Heart left ventricle (tissue), 16 donors: ENCODE results near the gene PGAP3. TPM values are rescaled to one million over a fixed set of nuclear protein-coding genes. Genes with fewer than 3 reads are reported as not detected.

Experiments used
- ATAC-seq, 4 donors: fragments of 200-7000 bp; cut with Tn5 transposase; one replicate each; pipeline ENCODE4 v1.9.1; 2020 to 2022; ENCODE audit warnings: moderate library complexity in 4 of 4, mild to moderate bottlenecking in 3 of 4, moderate number of reproducible peaks in 1 of 4
- DNase-seq, 5 donors: peaks; one replicate each; pipeline ENCODE4 v3.0.0-alpha.2; 2020
- H3K27ac ChIP-seq, 12 donors: fragments of 200-600 bp; sonication (generic) in 4 of 12; one replicate each; pipeline versions ENCODE4 v1.5.0 to v1.8.0; 2016 to 2022; ENCODE audit warnings: mild to moderate bottlenecking in 2 of 12
- H3K27me3 ChIP-seq, 9 donors: fragments of 200-600 bp; sonication (generic) in 2 of 9; one replicate each; pipeline versions ENCODE4 v1.5.1 to v1.8.0; 2016 to 2022; ENCODE audit warnings: mild to moderate bottlenecking in 3 of 9
- H3K36me3 ChIP-seq, 9 donors: fragments of 200-600 bp; sonication (generic) in 2 of 9; one replicate each; pipeline versions ENCODE4 v1.5.0 to v1.8.0; 2018 to 2022; ENCODE audit warnings: mild to moderate bottlenecking in 2 of 9
- H3K4me1 ChIP-seq, 12 donors: fragments of 200-600 bp; sonication (generic) in 4 of 12; one replicate each; pipeline versions ENCODE4 v1.5.0 to v1.8.0; 2016 to 2022; ENCODE audit warnings: mild to moderate bottlenecking in 3 of 12
- H3K4me3 ChIP-seq, 12 donors: fragments of 200-600 bp; sonication (generic) in 4 of 12; one replicate each; pipeline versions ENCODE4 v1.5.0 to v1.8.0; 2017 to 2022; ENCODE audit warnings: mild to moderate bottlenecking in 9 of 12, moderate library complexity in 4 of 12
- H3K9me3 ChIP-seq, 12 donors: fragments of 200-600 bp; sonication (generic) in 4 of 12; one replicate each; pipeline versions ENCODE4 v1.5.0 to v1.8.0; 2016 to 2022; ENCODE audit warnings: mild to moderate bottlenecking in 1 of 12
- CTCF ChIP-seq, 12 donors: fragments of 200-600 bp; sonication (generic) in 4 of 12; IDR thresholded peaks; one replicate each; pipeline versions ENCODE4 v1.5.0 to v1.8.0; 2018 to 2022; ENCODE audit warnings: antibody characterized with exemption in 12 of 12, mild to moderate bottlenecking in 5 of 12
- POLR2A ChIP-seq, 2 donors: fragments of 450-650 bp; IDR thresholded peaks; one replicate each; pipeline ENCODE4 v1.6.1; 2017; ENCODE audit warnings: antibody characterized with exemption in 2 of 2, mild to moderate bottlenecking in 2 of 2, moderate library complexity in 2 of 2
- WGBS, 4 donors: extraction: QIAGEN DNeasy Blood & Tissue Kit in 2 of 4; methylation state at CpG; one replicate each; pipeline versions ENCODE4 v1.1.5 to v1.1.7; 2013 to 2018; 5-methylcytosine and 5-hydroxymethylcytosine counted together
- intact Hi-C, 10 donors: fragments of 100-400 bp; cut with DNase I; formaldehyde crosslinking; loops; one replicate each; pipeline versions ENCODE4 v1.11.1 to v1.14.2; 2022
- polyA plus RNA-seq, 2 donors: library from polyadenylated mRNA; stranded (reverse); fragments of 200-250 nt; gene quantifications; one replicate each; pipeline ENCODE4 v1.2.3, GENCODE V29; 2013
- total RNA-seq, 9 donors: library from RNA; depleted of rRNA in 2 of 9; stranded (reverse); fragments of >200 nt in 2 of 9; fragmentation: NEBNext Ultra II Directional in 3 of 9; extraction: Animal tissue kit (Norgen Biotek cat#: 25700) in 3 of 9; gene quantifications; one replicate each; pipeline versions ENCODE4 v1.1.0 to v1.2.4, GENCODE V29; 2016 to 2023
- donor health status: ischemic (EF 13 %, LVEDD 7.1; RV severe dilation, severe dysfunction).
- donor health status: healthy with polysubstance abuse.
- donor health status: DM: no; HTN: yes; CAD: no.
- donor health status: DM: no; HTN: no; CAD: no.
- donor health status: ischemic (EF 25% LVEDD 6.9; RV normal size, moderate dysfunction).
- donor health status: ischemic (EF 25% LVEDD 5.7; RV mildly dilated, moderate dysfunction).
- donor health status: healthy.
- donor health status: DM: yes; HTN: yes; CAD: no.
- donor health status: ischemic (EF 35%, LVEDD 5.7; RV mildly dilated, moderate dysfunction).
- donor health status: nonischemic (EF 11% LVEDD 7.7; RV severe dilation, severe dysfunction).
- donor health status: DM: yes; HTN: yes; CAD: no.
- donor health status: PGD.
- donor health status: ischemic (EF 29% LVEDD 5.4; RV normal size, mild dysfunction).
- donor health status: nonischemic (EF 23%, LVEDD 6.1; RV moderate dilation, normal function).

Gene PGAP3
- total and polyA plus RNA-seq, 11 donors, result 8.0 to 18.8 (median 13.3) TPM

- WGBS, 4 donors, result 48 to 79% (median 54%) methylated on average over 9 to 12 of the region's 12 CpGs
- ATAC-seq, result peak; percentile 51 to 82 (median 68)
- no peak for TF ChIP-seq CTCF (IDR thresholded peaks at IDR 0.05)
- no peak for TF ChIP-seq POLR2A (IDR thresholded peaks at IDR 0.05)
- peaks cover 0 to 40% (median 37%) of the 10 kb centered on the region in 9 donors for H3K36me3 ChIP-seq
- no peak overlapping the region for H3K4me3 ChIP-seq
- intact Hi-C loops, result no loop called here
- peaks cover 0 to 60% (median 31%) of the 10 kb centered on the region in 12 donors for H3K4me1 ChIP-seq
- H3K9me3 ChIP-seq, result no peaks in the 10 kb centered on the region
- DNase-seq, result peak in 4 of 5 donors; percentile 59 to 72 (median 68)
- peak overlapping the region; percentile 40 to 94 (median 74) for H3K27ac ChIP-seq
- H3K27me3 ChIP-seq, result no peaks in the 10 kb centered on the region
Measured at GRCh38 chr17:39705786-39706348, 18.0 kb upstream of the PGAP3 start.

- TF ChIP-seq CTCF (IDR thresholded peaks at IDR 0.05) (peak in 6 of 12 donors; percentile 5 to 32 (median 16)), POLR2A (IDR thresholded peaks at IDR 0.05) (no peak)
- peaks cover 0 to 66% (median 31%) of the 10 kb centered on the region in 12 donors for H3K4me1 ChIP-seq
- peaks cover 0 to 32% (median 28%) of the 10 kb centered on the region in 9 donors for H3K36me3 ChIP-seq
- no peak overlapping the region for H3K4me3 ChIP-seq
- WGBS, 4 donors, result 48 to 64% (median 57%) methylated on average over 9 to 11 of the region's 11 CpGs
- no peaks in the 10 kb centered on the region for H3K9me3 ChIP-seq
- H3K27ac ChIP-seq, result peak overlapping the region in 10 of 12 donors; percentile 60 to 94 (median 76)
- DNase-seq (peak in 1 of 5 donors; percentile 19), ATAC-seq (peak; percentile 5 to 47 (median 25))
- intact Hi-C loops, result no loop called here
- H3K27me3 ChIP-seq, result peaks cover 0 to 6% (median 0%) of the 10 kb centered on the region in 9 donors
Measured at GRCh38 chr17:39704821-39705551, 17.1 kb upstream of the PGAP3 start.

- no peaks in the 10 kb centered on the region for H3K9me3 ChIP-seq
- H3K36me3 ChIP-seq, result peaks cover 0 to 21% (median 17%) of the 10 kb centered on the region in 9 donors
- DNase-seq (no peak), ATAC-seq (no peak)
- peak overlapping the region in 4 of 12 donors; percentile 13 to 94 (median 52) for H3K27ac ChIP-seq
- H3K27me3 ChIP-seq, result peaks cover 0 to 13% (median 0%) of the 10 kb centered on the region in 9 donors
- H3K4me3 ChIP-seq, result no peak overlapping the region
- intact Hi-C loops, result no loop called here
- WGBS, 4 donors, result 70 to 84% (median 79%) methylated on average over 5 of the region's 5 CpGs
- TF ChIP-seq POLR2A (IDR thresholded peaks at IDR 0.05) (no peak), CTCF (IDR thresholded peaks at IDR 0.05) (no peak)
- peaks cover 0 to 72% (median 31%) of the 10 kb centered on the region in 12 donors for H3K4me1 ChIP-seq
Measured at GRCh38 chr17:39703913-39704312, 16.1 kb upstream of the PGAP3 start.
